Ishikawa (cell line): ENCODE data around the gene SEC14L5.
A peak's percentile ranks its signal among the peaks of the same experiment; 100 is the strongest.

Experiments used
- RAD21 ChIP-seq: IDR thresholded peaks from 2 replicates; pipeline ENCODE4 v1.6.1; 2012; ENCODE audit warnings: low read depth
- TAF1 ChIP-seq: IDR thresholded peaks from 2 replicates; pipeline ENCODE4 v1.6.1; 2012; ENCODE audit warnings: low read depth, mild to moderate bottlenecking
- TEAD4 ChIP-seq: IDR thresholded peaks from 2 replicates; pipeline ENCODE4 v1.6.1; 2012

GRCh38 chr16:4918781-4919251, 39.3 kb upstream of the SEC14L5 start:
- TF ChIP-seq RAD21 (peak; percentile 39; the same call in 1 of the 2 replicates), TAF1 (no peak), TEAD4 (peak; percentile 100)
